Endothelial cell of umbilical vein (primary cell): ENCODE data around the gene CYBA. TPM values are rescaled to one million over a fixed set of nuclear protein-coding genes. Genes with fewer than 3 reads are reported as not detected.

Source experiments
- BruUV-seq: library from RNA; stranded (reverse); fragments of 400-500 nt; replicated peaks from 2 replicates; lab custom pipeline; 2021; lab: Mats Ljungman, UMichigan
- CTCF ChIA-PET: fragments of 300-600, 350-600 bp; sonication (Branson Sonifier 250); formaldehyde crosslinking; loops from one replicate; lab custom pipeline; 2021; ENCODE audit warnings: antibody characterized with exemption, inconsistent platforms; lab: Charles Lee
- POLR2A ChIA-PET: fragments of 300-600, 350-600 bp; sonication (Branson Sonifier 250); formaldehyde crosslinking; loops from one replicate; lab custom pipeline; 2021; ENCODE audit warnings: antibody characterized with exemption, inconsistent platforms; lab: Charles Lee
- DNase-seq: peaks from one replicate; pipeline ENCODE4 v3.0.0-alpha.2; 2011; ENCODE audit warnings: low read depth, low spot score
- FAIRE-seq: peaks from 2 replicates; lab custom pipeline; 2011; peaks lifted over from hg19 to GRCh38; lab: Jason Lieb, UNC
- H2AFZ ChIP-seq: 2 replicates; pipeline ENCODE4 v1.6.0; 2012; ENCODE audit warnings: low read depth, low read length, control low read depth, inconsistent platforms
- H3K27ac ChIP-seq: 2 replicates; pipeline ENCODE4 v1.5.1; 2011; ENCODE audit warnings: low read depth, mild to moderate bottlenecking, control low read depth, low read length, moderate library complexity; ENCODE audit not compliant: insufficient read depth
- H3K27me3 ChIP-seq, 2 experiments: 2 replicates each; pipeline versions ENCODE4 v1.6.0 to v1.6.1; 2011; ENCODE audit warnings: low read length in 2 of 2, mixed read lengths in 1 of 2; ENCODE audit not compliant: control insufficient read depth in 2 of 2, insufficient read depth in 2 of 2
- H3K36me3 ChIP-seq, 2 experiments: 2 replicates in 1 of 2; 3 replicates in 1 of 2; pipeline ENCODE4 v1.5.1; 2011; ENCODE audit warnings: low read length in 2 of 2, mild to moderate bottlenecking in 1 of 2, moderate library complexity in 1 of 2; ENCODE audit not compliant: control insufficient read depth in 2 of 2, insufficient read depth in 2 of 2; ENCODE audit errors: extremely low read depth in 1 of 2
- H3K4me1 ChIP-seq: 3 replicates; pipeline ENCODE4 v1.5.1; 2011; ENCODE audit warnings: mild to moderate bottlenecking, low read length; ENCODE audit not compliant: control insufficient read depth, insufficient read depth; ENCODE audit errors: extremely low read depth
- H3K4me2 ChIP-seq: 2 replicates; pipeline ENCODE4 v1.6.1; 2011; ENCODE audit warnings: low read length, control low read depth, mixed read lengths; ENCODE audit not compliant: insufficient read depth
- H3K4me3 ChIP-seq, 3 experiments: fragments of 200-600 bp in 1 of 3; sonication (generic), shearing (Covaris generic) in 1 of 3; replicated peaks in 1 of 3; 2 replicates each; pipeline ENCODE4 v1.5.1; 2011 to 2016; ENCODE audit warnings: control low read depth in 3 of 3, low read length in 3 of 3, mild to moderate bottlenecking in 2 of 3, inconsistent platforms in 1 of 3, low read depth in 1 of 3, moderate library complexity in 1 of 3; ENCODE audit not compliant: insufficient read depth in 1 of 3
- H3K79me2 ChIP-seq: 2 replicates; pipeline ENCODE4 v1.6.0; 2012; ENCODE audit warnings: low read length, inconsistent platforms; ENCODE audit not compliant: control insufficient read depth, insufficient read depth
- H3K9ac ChIP-seq: replicated peaks from 2 replicates; pipeline ENCODE3; 2011; ENCODE audit warnings: low read length, control low read depth; ENCODE audit not compliant: insufficient read depth; ENCODE audit errors: extremely low read depth
- H3K9me1 ChIP-seq: replicated peaks from 3 replicates; pipeline ENCODE4 v1.6.0; 2011; ENCODE audit warnings: mild to moderate bottlenecking, low read length; ENCODE audit not compliant: control insufficient read depth, insufficient read depth; ENCODE audit errors: extremely low read depth
- H3K9me3 ChIP-seq: replicated peaks from 2 replicates; pipeline ENCODE4 v1.5.1; 2012; ENCODE audit warnings: low read length, inconsistent platforms; ENCODE audit not compliant: control insufficient read depth, insufficient read depth
- H4K20me1 ChIP-seq: replicated peaks from 2 replicates; pipeline ENCODE3; 2011; ENCODE audit warnings: mild to moderate bottlenecking, low read length; ENCODE audit not compliant: control insufficient read depth, insufficient read depth; ENCODE audit errors: extremely low read depth
- EZH2 ChIP-seq: IDR thresholded peaks from 2 replicates; pipeline ENCODE4 v1.6.1; 2012; ENCODE audit warnings: borderline replicate concordance, low read depth, mild to moderate bottlenecking, moderate library complexity, low read length, inconsistent platforms; ENCODE audit not compliant: severe bottlenecking
- FOS ChIP-seq: IDR thresholded peaks from 2 replicates; pipeline ENCODE4 v1.6.1; 2011; ENCODE audit warnings: mild to moderate bottlenecking, low read length, moderate library complexity, borderline replicate concordance; ENCODE audit not compliant: insufficient read depth
- GATA2 ChIP-seq: IDR thresholded peaks from 2 replicates; pipeline ENCODE4 v1.7.0; 2011; ENCODE audit warnings: low read depth, mild to moderate bottlenecking, moderate library complexity, mixed read lengths, low read length; ENCODE audit not compliant: insufficient read length, insufficient read depth
- JUN ChIP-seq: IDR thresholded peaks from 2 replicates; pipeline ENCODE4 v1.6.1; 2011; ENCODE audit warnings: borderline replicate concordance, low read depth; ENCODE audit not compliant: insufficient read length, insufficient read depth
- MYC ChIP-seq: IDR thresholded peaks from one replicate; pipeline ENCODE4 v1.6.1; 2011; ENCODE audit warnings: mild to moderate bottlenecking, low read depth, low read length
- POLR2A ChIP-seq: IDR thresholded peaks from 2 replicates; pipeline ENCODE4 v1.6.1; 2012; ENCODE audit warnings: low read depth, mild to moderate bottlenecking, control low read depth, low read length
- POLR2AphosphoS5 ChIP-seq: IDR thresholded peaks from 2 replicates; pipeline ENCODE4 v1.6.1; 2012; ENCODE audit warnings: low read depth, mild to moderate bottlenecking, control low read depth, low read length, moderate library complexity; ENCODE audit not compliant: insufficient read depth
- dilution Hi-C: fragments of 300-500 bp; cut with MboI; formaldehyde crosslinking; loops from one replicate; pipeline ENCODE4 v1.15.0; 2019; ENCODE audit warnings: low sequenced_read_pairs; ENCODE audit not compliant: extremely low pct_ligation_motif_present
- intact Hi-C: fragments of 100-400 bp; cut with micrococcal nuclease; formaldehyde crosslinking; loops from one replicate; pipeline ENCODE4 v1.10.0; 2022
- polyA plus RNA-seq, 4 experiments: library from polyadenylated mRNA; depleted of rRNA in 3 of 4; stranded (reverse) in 3 of 4; unstranded in 1 of 4; fragments of >200 nt; gene quantifications; 2 replicates each; pipeline versions ENCODE4 v1.2.1 to v1.2.3, GENCODE V29; 2011 to 2012; ENCODE audit warnings: missing spikeins in 1 of 4
- total RNA-seq: library from RNA; stranded (reverse); gene quantifications from 2 replicates; pipeline ENCODE4 v1.2.3, GENCODE V29; 2021
- TF ChIP-seq, protein P1 (sequence below): IDR thresholded peaks from 2 replicates; pipeline ENCODE4 v1.6.1; 2011; ENCODE audit not compliant: insufficient read depth, insufficient read length
- TF ChIP-seq, protein P2 (sequence below), 2 donors: IDR thresholded peaks; 1 replicate in 1 of 2; 2 replicates in 1 of 2; pipeline ENCODE4 v1.5.1; 2011; ENCODE audit warnings: low read length in 2 of 2, mild to moderate bottlenecking in 2 of 2, moderate library complexity in 2 of 2, control low read depth in 1 of 2, inconsistent platforms in 1 of 2, low read depth in 1 of 2; ENCODE audit not compliant: insufficient read depth in 1 of 2; ENCODE audit errors: extremely low read depth in 1 of 2

The CYBA gene
- total and polyA plus RNA-seq, 2 donors (not counting 3 experiments of a cell fraction or from before 2014, with no cell fraction given): 37.0 to 77.3 TPM

DNA sequence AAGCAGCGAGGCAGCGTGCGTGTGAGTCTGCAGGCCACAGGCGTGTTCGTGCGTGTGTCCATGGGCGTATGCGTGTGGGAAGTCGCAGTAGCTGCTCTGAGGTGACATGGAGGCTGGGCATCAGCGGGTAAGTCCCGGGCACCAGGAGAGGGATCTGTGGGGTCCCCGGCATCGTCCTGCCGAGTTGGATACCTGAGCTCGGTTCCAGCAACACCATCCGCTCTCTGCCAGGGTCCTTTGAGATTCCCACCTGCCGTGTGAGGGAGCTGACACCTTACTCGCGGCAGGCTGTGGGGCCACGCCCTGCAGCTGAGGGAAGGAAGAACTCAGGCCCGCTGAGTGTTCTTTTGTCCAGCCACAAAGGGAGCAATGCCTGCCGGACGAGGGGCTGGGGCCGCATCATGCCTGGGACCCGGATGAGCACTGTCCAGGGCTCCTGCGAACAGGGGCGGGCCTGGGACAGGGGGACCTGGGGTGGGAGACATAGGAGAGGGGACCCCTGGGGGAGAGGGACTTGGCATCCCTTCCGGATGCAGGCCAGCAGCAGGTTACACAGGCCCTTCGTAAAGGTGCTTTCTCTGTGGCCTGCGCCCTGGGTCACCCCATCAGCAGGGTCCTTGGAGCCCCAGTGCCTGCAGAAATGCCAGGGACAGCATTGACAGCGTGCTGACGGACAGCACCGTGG, 40.4 kb upstream of the CYBA start:
- H3K9me1 ChIP-seq: no peaks in the 10 kb centered on the region
- intact Hi-C loops: no loop called here
- no peak overlapping the region for H3K4me3 ChIP-seq
- no peaks in the 10 kb centered on the region for H3K9me3 ChIP-seq
- H3K27me3 ChIP-seq: peaks cover 0 to 2% of the 10 kb centered on the region in 2 experiments
- H4K20me1 ChIP-seq: no peaks in the 10 kb centered on the region
- ChIA-PET POLR2A (no interaction called here), CTCF (no interaction called here)
- no peaks in the 10 kb centered on the region for H3K36me3 ChIP-seq
- TF ChIP-seq JUN (no peak), POLR2AphosphoS5 (no peak), FOS (no peak), GATA2 (no peak), POLR2A (no peak), MYC (no peak), EZH2 (no peak)
- TF ChIP-seq, protein P1, sequence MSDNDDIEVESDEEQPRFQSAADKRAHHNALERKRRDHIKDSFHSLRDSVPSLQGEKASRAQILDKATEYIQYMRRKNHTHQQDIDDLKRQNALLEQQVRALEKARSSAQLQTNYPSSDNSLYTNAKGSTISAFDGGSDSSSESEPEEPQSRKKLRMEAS: no peak
- TF ChIP-seq, protein P2, sequence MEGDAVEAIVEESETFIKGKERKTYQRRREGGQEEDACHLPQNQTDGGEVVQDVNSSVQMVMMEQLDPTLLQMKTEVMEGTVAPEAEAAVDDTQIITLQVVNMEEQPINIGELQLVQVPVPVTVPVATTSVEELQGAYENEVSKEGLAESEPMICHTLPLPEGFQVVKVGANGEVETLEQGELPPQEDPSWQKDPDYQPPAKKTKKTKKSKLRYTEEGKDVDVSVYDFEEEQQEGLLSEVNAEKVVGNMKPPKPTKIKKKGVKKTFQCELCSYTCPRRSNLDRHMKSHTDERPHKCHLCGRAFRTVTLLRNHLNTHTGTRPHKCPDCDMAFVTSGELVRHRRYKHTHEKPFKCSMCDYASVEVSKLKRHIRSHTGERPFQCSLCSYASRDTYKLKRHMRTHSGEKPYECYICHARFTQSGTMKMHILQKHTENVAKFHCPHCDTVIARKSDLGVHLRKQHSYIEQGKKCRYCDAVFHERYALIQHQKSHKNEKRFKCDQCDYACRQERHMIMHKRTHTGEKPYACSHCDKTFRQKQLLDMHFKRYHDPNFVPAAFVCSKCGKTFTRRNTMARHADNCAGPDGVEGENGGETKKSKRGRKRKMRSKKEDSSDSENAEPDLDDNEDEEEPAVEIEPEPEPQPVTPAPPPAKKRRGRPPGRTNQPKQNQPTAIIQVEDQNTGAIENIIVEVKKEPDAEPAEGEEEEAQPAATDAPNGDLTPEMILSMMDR (IDR thresholded peaks at IDR 0.05; ENCODE audit: extremely low read depth in 1 of 2, insufficient read depth in 1 of 2, low read depth in 1 of 2, low read length in 2 of 2): no peak
- H3K79me2 ChIP-seq: no peaks in the 10 kb centered on the region
- no peak overlapping the region for H2AFZ ChIP-seq
- FAIRE-seq: no peak
- no peak overlapping the region for H3K27ac ChIP-seq
- no TSS peak for BruUV-seq
- dilution Hi-C loops: no loop called here
- no peak overlapping the region for H3K9ac ChIP-seq
- H3K4me1 ChIP-seq: no peaks in the 10 kb centered on the region
- no peak overlapping the region for H3K4me2 ChIP-seq
- DNase-seq: no peak
